ENCODE measurements around the gene TMEM131L. TPM values are rescaled to one million over a fixed set of nuclear protein-coding genes. Genes with fewer than 3 reads are reported as not detected.
"Not testable (repeated sequence)": the region's sequence is repeated elsewhere in the genome, so short reads cannot be mapped to it uniquely, and the experiment has no call there.

The TMEM131L gene
- total and polyA plus RNA-seq, 12 donors = 2.7 to 33.6 (median 18.5) TPM

GRCh38 chr4:153663667-153664066 lies 197.5 kb downstream of the TMEM131L start:
- Histone ChIP-seq H3K36me3 (no peaks in the 10 kb centered on the region), H3K4me1 (peaks cover 0 to 35% (median 6%) of the 10 kb centered on the region in 9 donors), H3K27me3 (no peaks in the 10 kb centered on the region), H3K27ac (no peak overlapping the region), H3K9me3 (peaks cover 0 to 6% (median 0%) of the 10 kb centered on the region in 11 donors), H3K4me3 (no peak overlapping the region)
- ATAC-seq (no peak), DNase-seq (no peak)
- 85 to 90% methylated on average over 1 of the region's 1 CpG for WGBS, 2 donors
- intact Hi-C loops (cut with DNase I) = no loop called here
- no peak for TF ChIP-seq CTCF (IDR thresholded peaks at IDR 0.05)

- H3K4me3 ChIP-seq; H3K36me3 ChIP-seq; ATAC-seq; H3K4me1 ChIP-seq; intact Hi-C loops (cut with DNase I); H3K27me3 ChIP-seq; H3K9me3 ChIP-seq; H3K27ac ChIP-seq; DNase-seq: not testable (repeated sequence)
- 48 to 52% methylated on average over 1 of the region's 1 CpG for WGBS, 2 donors
Measured at GRCh38 chr4:153666505-153666904, 200.3 kb downstream of the TMEM131L start.

GRCh38 chr4:153668647-153669046 lies 202.5 kb downstream of the TMEM131L start:
- TF ChIP-seq CTCF (IDR thresholded peaks at IDR 0.05) = no peak
- ATAC-seq (no peak), DNase-seq (no peak)
- Histone ChIP-seq H3K4me1 (no peaks in the 10 kb centered on the region), H3K4me3 (no peak overlapping the region), H3K27me3 (peaks cover 0 to 5% (median 0%) of the 10 kb centered on the region in 7 donors), H3K27ac (no peak overlapping the region), H3K36me3 (no peaks in the 10 kb centered on the region), H3K9me3 (peaks cover 0 to 14% (median 0%) of the 10 kb centered on the region in 11 donors)
- WGBS, 2 donors = 71 to 77% methylated on average over 2 of the region's 2 CpGs
- intact Hi-C loops (cut with DNase I) = no loop called here

GRCh38 chr4:153669838-153670237 lies 203.7 kb downstream of the TMEM131L start:
- Histone ChIP-seq H3K27ac (no peak overlapping the region), H3K4me1 (no peaks in the 10 kb centered on the region), H3K9me3 (peaks cover 0 to 26% (median 6%) of the 10 kb centered on the region in 11 donors), H3K4me3 (no peak overlapping the region), H3K36me3 (no peaks in the 10 kb centered on the region), H3K27me3 (peaks cover 0 to 5% (median 0%) of the 10 kb centered on the region in 7 donors)
- 42 to 44% methylated on average over 3 of the region's 3 CpGs for WGBS, 2 donors
- no peak for ATAC-seq
- intact Hi-C loops (cut with DNase I) = no loop called here
- DNase-seq = no peak
- no peak for TF ChIP-seq CTCF (IDR thresholded peaks at IDR 0.05)

- peaks cover 0 to 15% (median 0%) of the 10 kb centered on the region in 9 donors for H3K4me1 ChIP-seq
- ATAC-seq (no peak), DNase-seq (no peak)
- no peaks in the 10 kb centered on the region for H3K36me3 ChIP-seq
- no peak overlapping the region for H3K27ac ChIP-seq
- intact Hi-C loops (cut with DNase I) = no loop called here
- WGBS, 2 donors = 82 to 84% methylated on average over 5 of the region's 5 CpGs
- H3K27me3 ChIP-seq = no peaks in the 10 kb centered on the region
- H3K9me3 ChIP-seq = peaks cover 0 to 46% (median 19%) of the 10 kb centered on the region in 11 donors
- no peak for TF ChIP-seq CTCF (IDR thresholded peaks at IDR 0.05)
- no peak overlapping the region for H3K4me3 ChIP-seq
Measured at GRCh38 chr4:153676486-153676885, 210.3 kb downstream of the TMEM131L start.
